Measurements from ENCODE around the gene DIP2A. TPM values are rescaled to one million over a fixed set of nuclear protein-coding genes. Genes with fewer than 3 reads are reported as not detected.

DIP2A gene
- total and polyA plus RNA-seq, 2 of the 8 experiments (the other 6 are each of a cell fraction or from before 2014, with no cell fraction given) = 16.0 to 27.1 TPM

- CTCF ChIA-PET (ENCODE audit: partially characterized antibody) = interaction anchor here (0.9 to 1.4 kb wide), 2 partner anchors 9 to 10 kb away, joined by 3 read pairs; no protein-coding TSS in a partner anchor
- 89% methylated on average over 5 of the region's 5 CpGs; no CpG with 5 or more reads in 1 of the 2 experiments for WGBS, 2 experiments (ENCODE audit: extremely low coverage in 1 of 2, insufficient coverage in 1 of 2, insufficient read length in 1 of 2, insufficient replicate concordance in 2 of 2, low coverage in 1 of 2, low lambda C conversion rate in 2 of 2, missing lambda C conversion rate in 1 of 2)
- H3K9me3 ChIP-seq (ENCODE audit: insufficient read depth in 2 of 2, low read depth in 1 of 2, low read length in 1 of 2) = no peaks in the 10 kb centered on the region
- TF ChIP-seq EZH2 (IDR thresholded peaks at IDR 0.05; ENCODE audit: low read depth, low read length, severe bottlenecking) (no peak), TEAD4 (IDR thresholded peaks at IDR 0.05; ENCODE audit: low read depth, low read length) (no peak), BACH1 (IDR thresholded peaks at IDR 0.05; ENCODE audit: low read length) (no peak), EP300 (IDR thresholded peaks at IDR 0.05; ENCODE audit: borderline replicate concordance in 1 of 2, low read depth in 2 of 2, low read length in 2 of 2) (no peak), CHD2 (IDR thresholded peaks at IDR 0.05; ENCODE audit: low read length) (no peak), GTF2F1 (IDR thresholded peaks at IDR 0.05; ENCODE audit: borderline replicate concordance, low read depth, low read length) (no peak), SP1 (IDR thresholded peaks at IDR 0.05; ENCODE audit: low read depth, low read length) (no peak), NRF1 (IDR thresholded peaks at IDR 0.05; ENCODE audit: low read depth, low read length) (no peak), SRF (IDR thresholded peaks at IDR 0.05; ENCODE audit: low read depth, low read length) (no peak), YY1 (IDR thresholded peaks at IDR 0.05; ENCODE audit: low read depth, low read length) (no peak), KDM4A (IDR thresholded peaks at IDR 0.05; ENCODE audit: low read depth, low read length, severe bottlenecking) (no peak), CTBP2 (IDR thresholded peaks at IDR 0.05; ENCODE audit: borderline replicate concordance, insufficient read depth, insufficient read length, low read length) (no peak), USF2 (IDR thresholded peaks at IDR 0.05; ENCODE audit: low read length) (no peak)
Measured at GRCh38 chr21:46480466-46480865, 21.8 kb downstream of the DIP2A start.

More at GRCh38 chr21:46480466-46480865, 21.8 kb downstream of the DIP2A start:
- H2AFZ ChIP-seq (ENCODE audit: low read length) = no peak overlapping the region
- no peak overlapping the region for H4K8ac ChIP-seq (ENCODE audit: extremely low read depth, insufficient read depth, low read length)
- FAIRE-seq (no peak), DNase-seq (ENCODE audit: low read depth in 1 of 2, low spot score in 2 of 2) (no peak)
- H3K27me3 ChIP-seq (replicated peaks in 1 of 4; ENCODE audit: control insufficient read depth in 3 of 4, extremely low read depth in 1 of 4, insufficient read depth in 3 of 4, low read length in 3 of 4) = no peaks in the 10 kb centered on the region
- no peaks in the 10 kb centered on the region for H3K4me1 ChIP-seq (replicated peaks in 1 of 4; ENCODE audit: control insufficient read depth in 3 of 4, insufficient read depth in 4 of 4, low read length in 3 of 4)
- no peak overlapping the region for H3K9ac ChIP-seq (replicated peaks in 1 of 4; ENCODE audit: extremely low read depth in 1 of 4, low read depth in 3 of 4, low read length in 3 of 4)
- no peak overlapping the region for H2AK5ac ChIP-seq (ENCODE audit: low read depth, low read length)
- H3K4ac ChIP-seq (replicated peaks; ENCODE audit: insufficient read length, low read depth, low read length) = no peak overlapping the region
- no peak overlapping the region for H3K23ac ChIP-seq (ENCODE audit: insufficient read length)
- peaks cover 0 to 5% of the 10 kb centered on the region in 2 experiments; a peak in 1 of 4 replicates for H3K79me2 ChIP-seq (ENCODE audit: control insufficient read depth in 1 of 2, insufficient read depth in 2 of 2, low read length in 2 of 2)
- H3K23me2 ChIP-seq (ENCODE audit: low read depth, low read length) = no peaks in the 10 kb centered on the region
- POLR2A ChIA-PET (ENCODE audit: partially characterized antibody) = interaction anchor here (0.9 kb wide), 1 partner anchor 23 kb away, joined by 3 read pairs; no protein-coding TSS in a partner anchor
- no peak overlapping the region for H3K18ac ChIP-seq (ENCODE audit: extremely low read depth, low read length)
- H2BK20ac ChIP-seq (ENCODE audit: low read length) = no peak overlapping the region
- H3K14ac ChIP-seq (ENCODE audit: insufficient read length) = no peak overlapping the region
- no peak overlapping the region for H4K5ac ChIP-seq (ENCODE audit: insufficient read length, low read depth, low read length)
- H3K27ac ChIP-seq (ENCODE audit: low read depth, low read length) = no peak overlapping the region
- H2BK120ac ChIP-seq (replicated peaks; ENCODE audit: low read depth, low read length) = no peak overlapping the region
- H3K4me3 ChIP-seq (ENCODE audit: extremely low read depth in 1 of 4, insufficient read depth in 2 of 4, low read depth in 3 of 4, low read length in 4 of 4) = no peak overlapping the region
- no peak overlapping the region for H2BK5ac ChIP-seq (ENCODE audit: low read depth, low read length)
- H3K36me3 ChIP-seq (ENCODE audit: control insufficient read depth in 2 of 4, insufficient read depth in 4 of 4, low read length in 3 of 4) = no peaks in the 10 kb centered on the region; a peak in 1 of 8 replicates
- no peak overlapping the region for H2BK12ac ChIP-seq (ENCODE audit: low read depth, low read length)
- H3K4me2 ChIP-seq (ENCODE audit: insufficient read depth in 1 of 2, low read depth in 2 of 2, low read length in 2 of 2) = no peak overlapping the region
- no peak overlapping the region for H2BK15ac ChIP-seq (ENCODE audit: low read length)
- peaks cover 0 to 2% of the 10 kb centered on the region in 2 experiments for H4K20me1 ChIP-seq (replicated peaks in 1 of 2; ENCODE audit: control insufficient read depth in 1 of 2, insufficient read depth in 2 of 2, low read length in 2 of 2)
- H3K56ac ChIP-seq (replicated peaks; ENCODE audit: insufficient read length, low read depth, low read length) = no peak overlapping the region
- no peaks in the 10 kb centered on the region; the same call in 1 of the 2 replicates for H3K79me1 ChIP-seq (ENCODE audit: low read depth, low read length)
- no peak overlapping the region for H4K91ac ChIP-seq (replicated peaks; ENCODE audit: insufficient read length, low read length)
